ENCODE results near the gene DMTF1. TPM values are rescaled to one million over a fixed set of nuclear protein-coding genes. Genes with fewer than 3 reads are reported as not detected.
A peak's percentile ranks its signal among the peaks of the same experiment; 100 is the strongest.

Gene DMTF1
- polyA plus RNA-seq, 2 of the 4 experiments (the other 2 are of a cell fraction): 37.3 to 124 TPM

DNA sequence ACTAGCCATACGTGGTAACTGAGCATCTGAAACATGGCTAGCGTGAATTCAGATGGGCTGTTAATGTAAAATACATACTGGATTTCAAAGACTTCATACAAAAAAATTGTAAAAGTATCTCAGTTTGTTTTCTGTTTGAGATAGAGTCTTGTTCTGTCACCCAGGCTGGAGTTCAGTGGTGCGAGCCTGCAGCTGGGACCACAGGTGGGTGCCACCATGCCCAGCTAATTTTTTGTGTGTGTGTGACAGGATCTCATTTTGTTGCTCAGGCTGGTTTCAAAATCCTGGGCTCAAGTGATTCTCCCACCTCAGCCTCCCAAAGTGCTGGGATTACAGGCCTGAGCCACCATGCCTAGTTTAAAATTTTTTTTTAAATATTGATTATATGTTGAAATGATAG lies 62.8 kb downstream of the DMTF1 start:
- H3K4me3 ChIP-seq: no peak overlapping the region
- no peak for DNase-seq (ENCODE audit: low read depth in 1 of 2, low spot score in 1 of 2)
- no peak overlapping the region for H3K4me2 ChIP-seq
- no peak for ATAC-seq
- 0 out of 3 replicates have a peak, but pooled peaks cover 4% of the 10 kb centered on the region for H3K4me1 ChIP-seq
- whole genome bisulfite sequencing (ENCODE audit: missing lambda C conversion rate): 91% methylated on average over 3 of the region's 3 CpGs
- no peaks in the 10 kb centered on the region for H3K9me3 ChIP-seq
- TF ChIP-seq ZFP36 (IDR thresholded peaks at IDR 0.05; ENCODE audit: borderline replicate concordance, partially characterized antibody): no peak
- TF ChIP-seq CBX2 (IDR thresholded peaks at IDR 0.05; ENCODE audit: borderline replicate concordance, low read depth): no peak
- no peak for TF ChIP-seq NR3C1 (IDR thresholded peaks at IDR 0.05)
- FAIRE-seq: no peak
- H3K27ac ChIP-seq: no peak overlapping the region
- CTCF ChIA-PET: interaction anchor here (0.9 kb wide), 1 partner anchor 68 kb away, joined by 3 read pairs; no protein-coding TSS in a partner anchor
- POLR2A ChIA-PET: no interaction called here

DNA sequence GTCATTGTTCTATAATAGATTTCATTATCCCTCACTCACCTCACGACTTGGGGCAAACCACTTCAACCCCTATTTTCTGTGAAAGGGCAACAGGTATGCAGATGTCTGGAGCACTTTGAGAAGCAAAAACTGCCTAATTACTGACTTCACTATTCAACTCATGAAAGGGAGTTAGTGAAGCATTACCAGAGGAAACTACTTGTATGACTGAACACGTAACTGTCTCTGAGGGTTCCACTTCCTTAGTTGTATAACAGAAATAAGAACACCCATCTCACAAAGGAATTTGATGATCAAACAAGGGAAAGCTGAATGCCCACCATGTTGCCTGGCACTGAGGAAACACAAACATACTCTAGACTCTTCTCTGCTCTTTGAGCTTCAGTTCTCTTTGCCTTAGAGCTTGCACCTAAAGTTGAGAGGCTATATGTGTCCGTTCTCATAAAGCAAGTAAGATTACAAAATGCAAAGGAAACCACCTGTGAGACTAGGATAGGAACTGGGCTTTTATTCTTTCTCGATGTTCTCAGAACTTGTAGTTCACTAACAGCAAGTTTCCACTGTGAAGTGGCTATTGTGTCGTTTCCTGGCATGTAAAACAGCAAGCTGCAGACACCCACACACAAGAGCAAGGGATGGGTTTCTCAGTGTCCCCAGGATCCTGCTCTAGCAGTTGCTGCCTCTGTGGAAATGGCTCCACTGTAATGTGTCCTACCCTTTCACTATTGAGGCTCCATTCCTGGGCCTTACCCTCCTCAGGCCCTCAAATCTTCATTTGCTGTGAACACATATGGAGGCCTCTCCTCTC lies 64.7 kb downstream of the DMTF1 start:
- CTCF ChIA-PET: interaction anchor here (1.2 to 1.3 kb wide), 2 partner anchors 9 to 19 kb away, joined by 3 to 5 read pairs; no protein-coding TSS in a partner anchor
- no peak overlapping the region for H3K4me3 ChIP-seq

DNA sequence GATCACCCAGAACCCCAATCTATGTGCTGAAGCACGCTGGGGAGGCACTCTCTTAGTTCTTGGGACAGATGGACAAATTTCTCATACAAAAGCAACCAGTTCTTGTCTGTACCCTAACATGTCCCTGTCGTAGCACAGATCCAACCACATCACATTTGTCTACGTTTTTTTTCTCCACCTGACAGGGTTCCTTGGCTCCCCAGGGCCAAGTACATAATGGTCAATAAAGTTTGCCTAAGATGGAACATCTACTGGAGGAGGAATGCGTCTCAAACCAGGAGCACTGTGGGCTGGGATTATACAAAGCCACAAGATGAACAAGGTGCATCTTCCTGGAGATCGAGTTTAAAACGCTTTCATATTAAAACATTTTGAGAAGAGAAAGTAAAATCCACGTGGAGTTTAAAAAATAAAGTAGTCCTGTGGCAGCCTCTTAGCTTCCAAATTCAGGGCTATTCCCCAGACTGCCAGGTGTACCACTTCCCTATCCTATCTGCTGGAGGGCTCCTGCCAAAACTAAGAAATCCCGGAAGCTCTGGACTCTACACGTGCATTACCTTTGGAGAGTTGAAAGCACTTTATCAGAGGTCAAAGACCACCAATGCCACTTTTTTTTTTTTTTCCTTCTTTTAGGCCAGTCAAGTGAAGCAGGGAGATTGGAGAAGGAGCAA lies 65.9 kb downstream of the DMTF1 start:
- H3K4me2 ChIP-seq: peak overlapping the region; percentile 77
- DNase-seq (ENCODE audit: low read depth in 1 of 2, low spot score in 1 of 2): no peak
- H3K27ac ChIP-seq: no peak overlapping the region
- TF ChIP-seq TP53 (CRISPR knock-in tag; IDR thresholded peaks at IDR 0.05): no peak
- no peak for TF ChIP-seq SMC3 (IDR thresholded peaks at IDR 0.05)
- TF ChIP-seq MAZ (IDR thresholded peaks at IDR 0.05; ENCODE audit: borderline replicate concordance, low read depth, low read length): no peak
- no peak for TF ChIP-seq TFCP2L1 (CRISPR knock-in tag; IDR thresholded peaks at IDR 0.05)
- TF ChIP-seq, protein P1, sequence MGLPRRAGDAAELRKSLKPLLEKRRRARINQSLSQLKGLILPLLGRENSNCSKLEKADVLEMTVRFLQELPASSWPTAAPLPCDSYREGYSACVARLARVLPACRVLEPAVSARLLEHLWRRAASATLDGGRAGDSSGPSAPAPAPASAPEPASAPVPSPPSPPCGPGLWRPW (IDR thresholded peaks at IDR 0.05): no peak
- no peak for TF ChIP-seq RFX5 (IDR thresholded peaks at IDR 0.05)
- no peak for TF ChIP-seq CBX8 (IDR thresholded peaks at IDR 0.05)
- TF ChIP-seq, protein P2, sequence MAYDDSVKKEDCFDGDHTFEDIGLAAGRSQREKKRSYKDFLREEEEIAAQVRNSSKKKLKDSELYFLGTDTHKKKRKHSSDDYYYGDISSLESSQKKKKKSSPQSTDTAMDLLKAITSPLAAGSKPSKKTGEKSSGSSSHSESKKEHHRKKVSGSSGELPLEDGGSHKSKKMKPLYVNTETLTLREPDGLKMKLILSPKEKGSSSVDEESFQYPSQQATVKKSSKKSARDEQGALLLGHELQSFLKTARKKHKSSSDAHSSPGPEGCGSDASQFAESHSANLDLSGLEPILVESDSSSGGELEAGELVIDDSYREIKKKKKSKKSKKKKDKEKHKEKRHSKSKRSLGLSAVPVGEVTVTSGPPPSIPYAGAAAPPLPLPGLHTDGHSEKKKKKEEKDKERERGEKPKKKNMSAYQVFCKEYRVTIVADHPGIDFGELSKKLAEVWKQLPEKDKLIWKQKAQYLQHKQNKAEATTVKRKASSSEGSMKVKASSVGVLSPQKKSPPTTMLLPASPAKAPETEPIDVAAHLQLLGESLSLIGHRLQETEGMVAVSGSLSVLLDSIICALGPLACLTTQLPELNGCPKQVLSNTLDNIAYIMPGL (CRISPR knock-in tag; IDR thresholded peaks at IDR 0.05; ENCODE audit: borderline replicate concordance): no peak
- TF ChIP-seq, protein P3, sequence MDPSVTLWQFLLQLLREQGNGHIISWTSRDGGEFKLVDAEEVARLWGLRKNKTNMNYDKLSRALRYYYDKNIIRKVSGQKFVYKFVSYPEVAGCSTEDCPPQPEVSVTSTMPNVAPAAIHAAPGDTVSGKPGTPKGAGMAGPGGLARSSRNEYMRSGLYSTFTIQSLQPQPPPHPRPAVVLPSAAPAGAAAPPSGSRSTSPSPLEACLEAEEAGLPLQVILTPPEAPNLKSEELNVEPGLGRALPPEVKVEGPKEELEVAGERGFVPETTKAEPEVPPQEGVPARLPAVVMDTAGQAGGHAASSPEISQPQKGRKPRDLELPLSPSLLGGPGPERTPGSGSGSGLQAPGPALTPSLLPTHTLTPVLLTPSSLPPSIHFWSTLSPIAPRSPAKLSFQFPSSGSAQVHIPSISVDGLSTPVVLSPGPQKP (IDR thresholded peaks at IDR 0.05; ENCODE audit: low read depth, low read length): no peak
- no peak for TF ChIP-seq EHMT2 (IDR thresholded peaks at IDR 0.05; ENCODE audit: low read depth)
- TF ChIP-seq, protein P4, sequence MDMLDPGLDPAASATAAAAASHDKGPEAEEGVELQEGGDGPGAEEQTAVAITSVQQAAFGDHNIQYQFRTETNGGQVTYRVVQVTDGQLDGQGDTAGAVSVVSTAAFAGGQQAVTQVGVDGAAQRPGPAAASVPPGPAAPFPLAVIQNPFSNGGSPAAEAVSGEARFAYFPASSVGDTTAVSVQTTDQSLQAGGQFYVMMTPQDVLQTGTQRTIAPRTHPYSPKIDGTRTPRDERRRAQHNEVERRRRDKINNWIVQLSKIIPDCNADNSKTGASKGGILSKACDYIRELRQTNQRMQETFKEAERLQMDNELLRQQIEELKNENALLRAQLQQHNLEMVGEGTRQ (IDR thresholded peaks at IDR 0.05): no peak
- no peak overlapping the region for H3K4me3 ChIP-seq
- H3K4me1 ChIP-seq: peaks cover 11% of the 10 kb centered on the region
- no peaks in the 10 kb centered on the region for H3K9me3 ChIP-seq
- no peak for ATAC-seq
- no peak for FAIRE-seq
- ChIA-PET CTCF (interaction anchor here (0.6 to 4.0 kb wide), 4 partner anchors 10 to 1069 kb away, joined by 3 to 20 read pairs (median 5); no protein-coding TSS in a partner anchor), POLR2A (interaction anchor here (1.0 kb wide), 1 partner anchor 66 kb away, joined by 8 read pairs; the partner anchor contains the start of gene DMTF1)
- WGBS (ENCODE audit: missing lambda C conversion rate): 91% methylated on average over 9 of the region's 9 CpGs

More for the DNA sequence above, 64.7 kb downstream of the DMTF1 start:
- H3K4me2 ChIP-seq: no peak overlapping the region
- H3K27ac ChIP-seq: no peak overlapping the region
- DNase-seq (ENCODE audit: low read depth in 1 of 2, low spot score in 1 of 2): no peak
- ATAC-seq: no peak
- FAIRE-seq: no peak
- POLR2A ChIA-PET: no interaction called here
- 77% methylated on average over 5 of the region's 5 CpGs for WGBS (ENCODE audit: missing lambda C conversion rate)
- H3K4me1 ChIP-seq: peaks cover 11% of the 10 kb centered on the region
- TF ChIP-seq FOXS1 (CRISPR knock-in tag; IDR thresholded peaks at IDR 0.05) (no peak), SREBF2 (IDR thresholded peaks at IDR 0.05) (no peak), NR3C1 (IDR thresholded peaks at IDR 0.05) (no peak), SMC3 (IDR thresholded peaks at IDR 0.05) (no peak), ZNF302 (CRISPR knock-in tag; IDR thresholded peaks at IDR 0.05) (no peak), FOSL2 (IDR thresholded peaks at IDR 0.05) (no peak), FOSL2 (CRISPR knock-in tag; IDR thresholded peaks at IDR 0.05) (no peak), KDM5A (IDR thresholded peaks at IDR 0.05) (no peak), HOXB13 (CRISPR knock-in tag; IDR thresholded peaks at IDR 0.05; ENCODE audit: low read depth) (no peak), RNF2 (IDR thresholded peaks at IDR 0.05; ENCODE audit: borderline replicate concordance, low read depth) (no peak), NPAS2 (CRISPR knock-in tag; IDR thresholded peaks at IDR 0.05; ENCODE audit: borderline replicate concordance) (no peak), ZSCAN20 (CRISPR knock-in tag; IDR thresholded peaks at IDR 0.05) (no peak), MAFK (IDR thresholded peaks at IDR 0.05; ENCODE audit: partially characterized antibody) (no peak), JUNB (IDR thresholded peaks at IDR 0.05) (no peak), MAZ (IDR thresholded peaks at IDR 0.05; ENCODE audit: borderline replicate concordance, low read depth, low read length) (no peak), CHD2 (IDR thresholded peaks at IDR 0.05; ENCODE audit: low read length, partially characterized antibody) (no peak)
- TF ChIP-seq, protein P1 (IDR thresholded peaks at IDR 0.05): no peak
- TF ChIP-seq, protein P4 (IDR thresholded peaks at IDR 0.05): no peak
- TF ChIP-seq, protein P5, sequence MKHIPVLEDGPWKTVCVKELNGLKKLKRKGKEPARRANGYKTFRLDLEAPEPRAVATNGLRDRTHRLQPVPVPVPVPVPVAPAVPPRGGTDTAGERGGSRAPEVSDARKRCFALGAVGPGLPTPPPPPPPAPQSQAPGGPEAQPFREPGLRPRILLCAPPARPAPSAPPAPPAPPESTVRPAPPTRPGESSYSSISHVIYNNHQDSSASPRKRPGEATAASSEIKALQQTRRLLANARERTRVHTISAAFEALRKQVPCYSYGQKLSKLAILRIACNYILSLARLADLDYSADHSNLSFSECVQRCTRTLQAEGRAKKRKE (CRISPR knock-in tag; IDR thresholded peaks at IDR 0.05; ENCODE audit: low read depth): no peak
- H3K9me3 ChIP-seq: no peaks in the 10 kb centered on the region

Measured in A549 (cell line).